Activated CD4-positive, alpha-beta T cell treated with anti-CD3 and anti-CD28 coated beads, Interleukin-2, amount 50 U/mL, for 1 hour (primary cell): ENCODE data around the gene TRIM28.
A peak's percentile ranks its signal among the peaks of the same experiment; 100 is the strongest.

Experiments used
- DNase-seq: peaks from one replicate; pipeline ENCODE4 v3.0.0-alpha.2; 2020

TRIM28 gene

GRCh38 chr19:58549664-58550361 lies 5.9 kb downstream of the TRIM28 start:
- no peak for DNase-seq

GRCh38 chr19:58550362-58551122 lies 6.7 kb downstream of the TRIM28 start:
- DNase-seq: no peak

GRCh38 chr19:58551123-58551497 lies 7.2 kb downstream of the TRIM28 start:
- DNase-seq: no peak

- DNase-seq: no peak
These were observed 8.0 kb downstream of the TRIM28 start for GRCh38 chr19:58551577-58552471.

- no peak for DNase-seq
These were observed 8.8 kb downstream of the TRIM28 start for GRCh38 chr19:58552655-58553054.

GRCh38 chr19:58553799-58554493 lies 10.1 kb downstream of the TRIM28 start:
- DNase-seq: no peak

GRCh38 chr19:58554494-58555368 lies 10.9 kb downstream of the TRIM28 start, which contains the start of gene CHMP2A:
TSS of gene CHMP2A (minus strand) at chr19:58555105. CDS start at chr19:58554212, 893 bp downstream.
- peak; percentile 97 for DNase-seq

- no peak for DNase-seq
These were observed 11.6 kb downstream of the TRIM28 start for GRCh38 chr19:58555369-58555885.

- no peak for DNase-seq
These were observed 12.2 kb downstream of the TRIM28 start for GRCh38 chr19:58555920-58556621.

GRCh38 chr19:58556622-58557220 lies 12.9 kb downstream of the TRIM28 start:
- no peak for DNase-seq

GRCh38 chr19:58557221-58558065 lies 13.6 kb downstream of the TRIM28 start:
- DNase-seq: no peak

GRCh38 chr19:58558066-58558622 lies 14.3 kb downstream of the TRIM28 start, which contains the start of gene UBE2M:
TSS of gene UBE2M (minus strand) at chr19:58558611. CDS start at chr19:58558381, 230 bp downstream.
- DNase-seq: peak; percentile 59

GRCh38 chr19:58558623-58559274 lies 14.9 kb downstream of the TRIM28 start:
- DNase-seq: peak; percentile 100

GRCh38 chr19:58559275-58560006 lies 15.6 kb downstream of the TRIM28 start:
- peak; percentile 41 for DNase-seq

GRCh38 chr19:58560007-58560887 lies 16.4 kb downstream of the TRIM28 start:
- DNase-seq: no peak

GRCh38 chr19:58560921-58561320 lies 17.1 kb downstream of the TRIM28 start:
- no peak for DNase-seq
